MM.1S (cell line): Measurements from ENCODE around the gene PARP4.
"Not testable (repeated sequence)": the region's sequence is repeated elsewhere in the genome, so short reads cannot be mapped to it uniquely, and the experiment has no call there.

Experiments
- DNase-seq: peaks from one replicate; pipeline ENCODE4 v3.0.0-alpha.2; 2015
- H2AFZ ChIP-seq: fragments of 300-600 bp; sonication (generic); 2 replicates; pipeline ENCODE4 v1.6.0; 2016; ENCODE audit warnings: antibody characterized with exemption, low read length
- H3F3A ChIP-seq: fragments of 300-600 bp; sonication (generic); 2 replicates; pipeline ENCODE4 v1.6.1; 2016; ENCODE audit warnings: mild to moderate bottlenecking, antibody characterized with exemption, low read length, moderate library complexity, mixed read lengths; ENCODE audit not compliant: insufficient read depth
- H3K27ac ChIP-seq: fragments of 300-600 bp; sonication (generic); 2 replicates; pipeline ENCODE4 v1.5.1; 2016; ENCODE audit warnings: mild to moderate bottlenecking, low read length
- H3K27me3 ChIP-seq: fragments of 300-600 bp; sonication (generic); replicated peaks from 2 replicates; pipeline ENCODE4 v1.6.0; 2016; ENCODE audit warnings: low read length; ENCODE audit not compliant: insufficient read depth
- H3K36me3 ChIP-seq: fragments of 300-600 bp; sonication (generic); replicated peaks from 2 replicates; pipeline ENCODE4 v1.6.1; 2016; ENCODE audit warnings: mild to moderate bottlenecking, low read length, mixed read lengths; ENCODE audit not compliant: insufficient read depth
- H3K4me1 ChIP-seq: fragments of 300-600 bp; sonication (generic); 2 replicates; pipeline ENCODE4 v1.6.1; 2016; ENCODE audit warnings: low read length, mixed read lengths
- H3K4me2 ChIP-seq: fragments of 300-600 bp; sonication (generic); 2 replicates; pipeline ENCODE4 v1.6.0; 2016; ENCODE audit warnings: low read depth, low read length
- H3K4me3 ChIP-seq: fragments of 300-600 bp; sonication (generic); 2 replicates; pipeline ENCODE4 v1.5.1; 2016; ENCODE audit warnings: low read length, mixed read lengths
- H3K79me2 ChIP-seq: fragments of 300-600 bp; sonication (generic); 2 replicates; pipeline ENCODE4 v1.6.1; 2016; ENCODE audit warnings: mixed run types, low read length, mixed read lengths
- H3K9ac ChIP-seq: fragments of 300-600 bp; sonication (generic); 2 replicates; pipeline ENCODE4 v1.6.1; 2016; ENCODE audit warnings: low read length, mixed read lengths
- H3K9me2 ChIP-seq: fragments of 300-600 bp; sonication (generic); replicated peaks from 2 replicates; pipeline ENCODE4 v1.6.1; 2016; ENCODE audit warnings: mild to moderate bottlenecking, low read length, mixed read lengths; ENCODE audit not compliant: insufficient read depth
- H3K9me3 ChIP-seq: fragments of 300-600 bp; sonication (generic); replicated peaks from 2 replicates; pipeline ENCODE4 v1.6.1; 2016; ENCODE audit warnings: mild to moderate bottlenecking, low read length, mixed read lengths; ENCODE audit not compliant: insufficient read depth
- H4K20me1 ChIP-seq: fragments of 300-600 bp; sonication (generic); 2 replicates; pipeline ENCODE4 v1.6.1; 2016; ENCODE audit warnings: mild to moderate bottlenecking, low read length, moderate library complexity, mixed read lengths; ENCODE audit not compliant: insufficient read depth
- CTCF ChIP-seq: fragments of 300-600 bp; sonication (generic); IDR thresholded peaks from 2 replicates; pipeline ENCODE4 v1.5.1; 2016; ENCODE audit warnings: antibody characterized with exemption, low read length, mixed read lengths
- EZH2 ChIP-seq: fragments of 300-600 bp; sonication (generic); optimal IDR thresholded peaks from 2 replicates; pipeline ENCODE3; 2017; ENCODE audit warnings: low read depth, mild to moderate bottlenecking, antibody characterized with exemption, low read length, mixed read lengths
- EZH2phosphoT487 ChIP-seq: fragments of 300-600 bp; sonication (generic); IDR thresholded peaks from 2 replicates; pipeline ENCODE4 v1.6.1; 2018; ENCODE audit warnings: antibody characterized with exemption, low read length

The PARP4 gene

GRCh38 chr13:24512197-24512907, at the start of gene PARP4:
TSS of gene PARP4 (minus strand) at chr13:24512778. CDS start at chr13:24503776, 9,002 bp downstream.
- H3K27me3 ChIP-seq = no peaks in the 10 kb centered on the region
- peak; percentile 67 for DNase-seq
- TF ChIP-seq CTCF (no peak), EZH2 (no peak), EZH2phosphoT487 (no peak)

GRCh38 chr13:24560579-24561187, 48.1 kb upstream of the PARP4 start:
- H3K4me1 ChIP-seq = not testable (repeated sequence)

More at GRCh38 chr13:24512197-24512907, at the start of gene PARP4:
- no peaks in the 10 kb centered on the region for H3K9me2 ChIP-seq
- peak within 1 kb of the TSS; percentile 72 for H3K4me2 ChIP-seq
- H3K4me3 ChIP-seq = peak within 1 kb of the TSS; percentile 90
- H3K36me3 ChIP-seq = no peaks in the 10 kb centered on the region
- H3K4me1 ChIP-seq = no peaks in the 10 kb centered on the region
- no peaks in the 10 kb centered on the region for H4K20me1 ChIP-seq
- H3K9ac ChIP-seq = peak within 1 kb of the TSS; percentile 85
- peaks cover 14% of the 10 kb centered on the region; the same call in 1 of the 2 replicates for H3F3A ChIP-seq
- H3K9me3 ChIP-seq = no peaks in the 10 kb centered on the region
- peaks cover 44% of the 10 kb centered on the region for H3K79me2 ChIP-seq
- H3K27ac ChIP-seq = peak within 1 kb of the TSS; percentile 72; the same call in 1 of the 2 replicates
- peak within 1 kb of the TSS; percentile 72 for H2AFZ ChIP-seq

GRCh38 chr13:24559431-24560218, 47.0 kb upstream of the PARP4 start:
- not testable (repeated sequence) for H3K27ac ChIP-seq, H3F3A ChIP-seq, H3K4me2 ChIP-seq, H3K9me3 ChIP-seq, H3K27me3 ChIP-seq, DNase-seq, H3K4me3 ChIP-seq, H3K36me3 ChIP-seq, H3K79me2 ChIP-seq, H4K20me1 ChIP-seq, H2AFZ ChIP-seq, H3K9me2 ChIP-seq, H3K9ac ChIP-seq, H3K4me1 ChIP-seq

More at GRCh38 chr13:24560579-24561187, 48.1 kb upstream of the PARP4 start:
- not testable (repeated sequence) for H3K27ac ChIP-seq, H4K20me1 ChIP-seq, H3K27me3 ChIP-seq, H3K9me3 ChIP-seq, H3K36me3 ChIP-seq, H3K9ac ChIP-seq, H3K4me3 ChIP-seq, DNase-seq, H3K4me2 ChIP-seq, H3K79me2 ChIP-seq, H3K9me2 ChIP-seq, H2AFZ ChIP-seq, H3F3A ChIP-seq

- no peak overlapping the region for H2AFZ ChIP-seq
- no peaks in the 10 kb centered on the region for H3K79me2 ChIP-seq
- H3K4me2 ChIP-seq = no peak overlapping the region
These were observed 44.5 kb upstream of the PARP4 start for GRCh38 chr13:24557081-24557480.

GRCh38 chr13:24553892-24554291, 41.3 kb upstream of the PARP4 start:
- not testable (repeated sequence) for H3K79me2 ChIP-seq, H3K4me1 ChIP-seq, H3F3A ChIP-seq, H3K4me2 ChIP-seq, H3K27me3 ChIP-seq, H3K27ac ChIP-seq, H3K4me3 ChIP-seq, H3K9ac ChIP-seq, H2AFZ ChIP-seq, H4K20me1 ChIP-seq, H3K36me3 ChIP-seq, H3K9me2 ChIP-seq, DNase-seq, H3K9me3 ChIP-seq

More at GRCh38 chr13:24557081-24557480, 44.5 kb upstream of the PARP4 start:
- Histone ChIP-seq H4K20me1 (no peaks in the 10 kb centered on the region), H3K27ac (no peak overlapping the region), H3K9me2 (no peaks in the 10 kb centered on the region), H3K36me3 (no peaks in the 10 kb centered on the region), H3K4me1 (no peaks in the 10 kb centered on the region), H3K9ac (no peak overlapping the region), H3K4me3 (no peak overlapping the region), H3K9me3 (no peaks in the 10 kb centered on the region), H3F3A (no peaks in the 10 kb centered on the region), H3K27me3 (no peaks in the 10 kb centered on the region)
- no peak for DNase-seq
- TF ChIP-seq EZH2 (no peak), CTCF (no peak), EZH2phosphoT487 (no peak)
